ENCODE results near the gene FMO2.

The FMO2 gene

GRCh38 chr1:171207377-171207776, 22.3 kb downstream of the FMO2 start:
- H3K4me1 ChIP-seq (ENCODE audit: insufficient read depth, insufficient read length) = no peaks in the 10 kb centered on the region
- peaks cover 6% of the 10 kb centered on the region; the same call in 1 of the 2 replicates for H3K9me3 ChIP-seq (ENCODE audit: insufficient read depth, low read length)
- H3K4me3 ChIP-seq (ENCODE audit: insufficient read length, low read depth) = no peak overlapping the region
- no peaks in the 10 kb centered on the region for H3K36me3 ChIP-seq (ENCODE audit: insufficient read depth, insufficient read length, low read length)
- H3K27me3 ChIP-seq (ENCODE audit: insufficient read depth, insufficient read length) = no peaks in the 10 kb centered on the region
- no peak overlapping the region for H3K9ac ChIP-seq (ENCODE audit: insufficient read length, low read depth)
- TF ChIP-seq YY1 (IDR thresholded peaks at IDR 0.05; ENCODE audit: insufficient read depth, insufficient read length) = no peak
- no peak for DNase-seq (ENCODE audit: low read depth, low spot score)

GRCh38 chr1:171210355-171210754, 25.3 kb downstream of the FMO2 start:
- Histone ChIP-seq H3K36me3 (ENCODE audit: insufficient read depth, insufficient read length, low read length) (no peaks in the 10 kb centered on the region), H3K9me3 (ENCODE audit: insufficient read depth, low read length) (peaks cover 35% of the 10 kb centered on the region; the same call in 1 of the 2 replicates), H3K4me3 (ENCODE audit: insufficient read length, low read depth) (no peak overlapping the region), H3K27me3 (ENCODE audit: insufficient read depth, insufficient read length) (no peaks in the 10 kb centered on the region), H3K9ac (ENCODE audit: insufficient read length, low read depth) (no peak overlapping the region), H3K4me1 (ENCODE audit: insufficient read depth, insufficient read length) (no peaks in the 10 kb centered on the region)
- no peak for TF ChIP-seq SUZ12 (IDR thresholded peaks at IDR 0.05; ENCODE audit: extremely low read depth, insufficient read depth, insufficient read length)
- no peak for TF ChIP-seq YY1 (IDR thresholded peaks at IDR 0.05; ENCODE audit: insufficient read depth, insufficient read length)
- TF ChIP-seq ZNF274 (IDR thresholded peaks at IDR 0.05; ENCODE audit: low read depth, low read length) = no peak
- DNase-seq (ENCODE audit: low read depth, low spot score) = no peak

- Histone ChIP-seq H3K27me3 (ENCODE audit: insufficient read depth, insufficient read length) (no peaks in the 10 kb centered on the region), H3K4me3 (ENCODE audit: insufficient read length, low read depth) (no peak overlapping the region), H3K9me3 (ENCODE audit: insufficient read depth, low read length) (peaks cover 59% of the 10 kb centered on the region), H3K4me1 (ENCODE audit: insufficient read depth, insufficient read length) (no peaks in the 10 kb centered on the region), H3K36me3 (ENCODE audit: insufficient read depth, insufficient read length, low read length) (no peaks in the 10 kb centered on the region), H3K9ac (ENCODE audit: insufficient read length, low read depth) (no peak overlapping the region)
- no peak for DNase-seq (ENCODE audit: low read depth, low spot score)
- TF ChIP-seq YY1 (IDR thresholded peaks at IDR 0.05; ENCODE audit: insufficient read depth, insufficient read length) (no peak), SUZ12 (IDR thresholded peaks at IDR 0.05; ENCODE audit: extremely low read depth, insufficient read depth, insufficient read length) (no peak), ZNF274 (IDR thresholded peaks at IDR 0.05; ENCODE audit: low read depth, low read length) (no peak)
These were observed 27.7 kb downstream of the FMO2 start for GRCh38 chr1:171212607-171213351.

DNA sequence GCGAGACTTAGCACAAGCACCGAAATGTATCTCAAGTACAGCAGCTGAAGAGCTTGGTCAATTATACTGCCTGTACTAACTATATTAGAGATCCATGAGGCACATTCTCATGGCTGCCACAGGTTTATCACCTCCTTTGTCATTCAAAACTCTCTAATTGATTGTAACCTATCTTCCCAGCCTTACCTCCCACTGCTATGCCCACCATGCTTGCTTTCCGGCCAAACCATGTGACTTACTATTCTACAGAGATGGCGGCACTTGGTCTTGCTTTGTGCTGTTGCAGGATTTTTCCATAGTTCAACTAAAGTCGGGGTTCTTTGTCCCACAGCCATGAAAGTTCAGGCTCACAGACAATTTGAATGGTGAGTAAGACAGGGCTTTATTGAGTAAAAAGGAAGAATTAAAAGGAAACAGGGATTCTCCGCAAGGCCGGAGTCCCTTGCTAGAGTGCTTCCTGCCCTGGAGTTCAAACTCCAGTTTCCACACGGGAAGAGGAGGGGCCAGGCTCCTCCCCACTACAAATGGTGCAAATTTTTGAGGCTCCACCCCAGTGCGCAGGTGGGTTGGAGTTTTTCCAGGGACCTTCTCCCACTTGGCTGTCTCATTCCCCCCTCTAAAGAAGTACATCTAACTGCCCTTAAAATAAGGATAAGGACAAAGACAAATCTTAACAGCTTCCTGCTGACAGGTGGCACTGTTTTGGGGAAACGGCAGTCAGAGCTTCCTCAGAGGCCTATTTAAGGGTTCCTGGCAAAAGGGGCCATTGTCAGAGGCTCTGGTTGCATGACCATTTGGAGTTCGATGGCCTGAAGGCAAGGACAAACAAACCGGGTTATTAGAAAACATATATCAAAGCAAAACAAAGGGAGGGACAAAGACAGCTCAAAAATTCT, 28.7 kb downstream of the FMO2 start:
- H3K4me3 ChIP-seq (ENCODE audit: insufficient read length, low read depth) = no peak overlapping the region
- no peak overlapping the region for H3K9ac ChIP-seq (ENCODE audit: insufficient read length, low read depth)
- peaks cover 2% of the 10 kb centered on the region for H3K4me1 ChIP-seq (ENCODE audit: insufficient read depth, insufficient read length)
- H3K27me3 ChIP-seq (ENCODE audit: insufficient read depth, insufficient read length) = no peaks in the 10 kb centered on the region
- peaks cover 65% of the 10 kb centered on the region for H3K9me3 ChIP-seq (ENCODE audit: insufficient read depth, low read length)
- TF ChIP-seq SUZ12 (IDR thresholded peaks at IDR 0.05; ENCODE audit: extremely low read depth, insufficient read depth, insufficient read length) (no peak), YY1 (IDR thresholded peaks at IDR 0.05; ENCODE audit: insufficient read depth, insufficient read length) (no peak), ZNF274 (IDR thresholded peaks at IDR 0.05; ENCODE audit: low read depth, low read length) (no peak)
- H3K36me3 ChIP-seq (ENCODE audit: insufficient read depth, insufficient read length, low read length) = no peaks in the 10 kb centered on the region
- DNase-seq (ENCODE audit: low read depth, low spot score) = peak; percentile 48

DNA sequence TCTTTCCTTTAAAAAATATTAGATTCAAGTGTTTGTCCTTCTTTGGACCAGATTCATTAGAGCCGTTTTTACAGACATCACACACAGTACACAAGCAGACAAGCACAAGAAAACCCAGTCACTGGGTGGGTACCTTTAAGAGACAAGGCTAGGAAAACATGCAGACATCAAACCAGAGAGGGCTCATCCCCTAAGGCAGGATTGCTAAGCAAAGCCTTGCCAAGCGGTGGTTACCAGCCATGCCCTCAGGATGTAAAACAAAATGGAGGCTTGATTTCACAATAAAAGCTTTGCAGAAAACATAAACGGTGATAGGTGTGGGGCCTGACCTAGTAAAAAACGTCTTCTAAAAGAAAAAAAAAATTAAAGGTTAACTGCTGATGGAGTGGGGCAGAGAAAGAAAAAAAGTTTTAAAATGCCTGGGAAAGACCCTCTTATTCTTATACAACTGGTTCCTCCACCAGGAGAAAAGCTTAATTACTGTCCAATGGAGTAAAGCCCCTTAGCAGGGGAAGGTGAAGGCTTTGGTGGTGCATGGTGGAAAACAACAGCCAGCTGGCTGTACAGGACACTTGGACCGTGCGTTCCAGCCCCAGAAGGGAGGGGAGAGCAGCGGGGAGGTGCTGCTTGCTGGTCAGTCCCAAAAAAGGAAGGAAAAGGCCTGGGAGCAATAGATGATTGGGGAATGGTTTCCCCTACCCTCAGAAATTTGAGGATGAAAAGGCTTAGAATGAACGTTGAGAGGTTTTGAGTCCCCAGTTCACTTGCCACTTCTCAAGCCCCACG, 32.8 kb downstream of the FMO2 start:
- Histone ChIP-seq H3K9me3 (ENCODE audit: insufficient read depth, low read length) (peaks cover 64% of the 10 kb centered on the region), H3K27me3 (ENCODE audit: insufficient read depth, insufficient read length) (no peaks in the 10 kb centered on the region), H3K36me3 (ENCODE audit: insufficient read depth, insufficient read length, low read length) (no peaks in the 10 kb centered on the region), H3K4me3 (ENCODE audit: insufficient read length, low read depth) (no peak overlapping the region), H3K9ac (ENCODE audit: insufficient read length, low read depth) (no peak overlapping the region), H3K4me1 (ENCODE audit: insufficient read depth, insufficient read length) (peaks cover 2% of the 10 kb centered on the region)
- TF ChIP-seq YY1 (IDR thresholded peaks at IDR 0.05; ENCODE audit: insufficient read depth, insufficient read length) (no peak), SUZ12 (IDR thresholded peaks at IDR 0.05; ENCODE audit: extremely low read depth, insufficient read depth, insufficient read length) (no peak), ZNF274 (IDR thresholded peaks at IDR 0.05; ENCODE audit: low read depth, low read length) (no peak)
- no peak for DNase-seq (ENCODE audit: low read depth, low spot score)

GRCh38 chr1:171218661-171219060, 33.6 kb downstream of the FMO2 start:
- Histone ChIP-seq H3K9me3 (ENCODE audit: insufficient read depth, low read length) (peaks cover 62% of the 10 kb centered on the region), H3K4me1 (ENCODE audit: insufficient read depth, insufficient read length) (peaks cover 2% of the 10 kb centered on the region), H3K9ac (ENCODE audit: insufficient read length, low read depth) (no peak overlapping the region), H3K27me3 (ENCODE audit: insufficient read depth, insufficient read length) (no peaks in the 10 kb centered on the region), H3K4me3 (ENCODE audit: insufficient read length, low read depth) (no peak overlapping the region), H3K36me3 (ENCODE audit: insufficient read depth, insufficient read length, low read length) (no peaks in the 10 kb centered on the region)
- DNase-seq (ENCODE audit: low read depth, low spot score) = no peak
- no peak for TF ChIP-seq ZNF274 (IDR thresholded peaks at IDR 0.05; ENCODE audit: low read depth, low read length)
- no peak for TF ChIP-seq SUZ12 (IDR thresholded peaks at IDR 0.05; ENCODE audit: extremely low read depth, insufficient read depth, insufficient read length)
- no peak for TF ChIP-seq YY1 (IDR thresholded peaks at IDR 0.05; ENCODE audit: insufficient read depth, insufficient read length)
